KMS-11 (cell line): ENCODE data around the gene MSI2.

Source experiments
- H2AFZ ChIP-seq: fragments of 200-600 bp; sonication (generic); 2 replicates; pipeline ENCODE4 v1.6.1; 2016; ENCODE audit warnings: antibody characterized with exemption, mixed run types, low read depth
- H3K27ac ChIP-seq: fragments of 200-600 bp; sonication (generic); 2 replicates; pipeline ENCODE4 v1.6.1; 2016; ENCODE audit warnings: mild to moderate bottlenecking, mixed run types
- H3K27me3 ChIP-seq: fragments of 200-600 bp; sonication (generic); 2 replicates; pipeline ENCODE4 v1.6.1; 2017; ENCODE audit warnings: mild to moderate bottlenecking, low read depth, mixed run types, moderate library complexity; ENCODE audit not compliant: insufficient read depth
- H3K36me3 ChIP-seq: fragments of 200-600 bp; sonication (generic); 2 replicates; pipeline ENCODE4 v1.6.1; 2017; ENCODE audit warnings: mild to moderate bottlenecking, mixed run types; ENCODE audit not compliant: insufficient read depth
- H3K4me1 ChIP-seq: fragments of 200-600 bp; sonication (generic); 2 replicates; pipeline ENCODE4 v1.6.1; 2016; ENCODE audit warnings: mild to moderate bottlenecking, low read depth, mixed run types; ENCODE audit not compliant: poor library complexity, severe bottlenecking
- H3K4me2 ChIP-seq: fragments of 200-600 bp; sonication (generic); 2 replicates; pipeline ENCODE4 v1.7.0; 2016; ENCODE audit warnings: mild to moderate bottlenecking, mixed run types
- H3K4me3 ChIP-seq: fragments of 200-600 bp; sonication (generic); IDR thresholded peaks from 2 replicates; pipeline ENCODE4 v1.6.1; 2017; ENCODE audit warnings: low read depth, low read length, mixed read lengths; ENCODE audit not compliant: insufficient read depth
- H3K79me2 ChIP-seq: fragments of 200-600 bp; sonication (generic); 2 replicates; pipeline ENCODE4 v1.6.1; 2016; ENCODE audit warnings: low read depth, mixed run types; ENCODE audit not compliant: insufficient read depth
- H3K9ac ChIP-seq: fragments of 200-600 bp; sonication (generic); 2 replicates; pipeline ENCODE4 v1.6.1; 2016; ENCODE audit warnings: mild to moderate bottlenecking, mixed run types
- H4K20me1 ChIP-seq: fragments of 200-600 bp; sonication (generic); 2 replicates; pipeline ENCODE4 v1.6.1; 2016; ENCODE audit warnings: mild to moderate bottlenecking, mixed run types; ENCODE audit not compliant: insufficient read depth
- TF ChIP-seq, protein P1 (sequence below): fragments of 200-600 bp; sonication (generic); conservative IDR thresholded peaks from 2 replicates; pipeline ENCODE4 v1.6.1; 2017; ENCODE audit warnings: low read depth, mild to moderate bottlenecking, antibody characterized with exemption, low read length, moderate library complexity, mixed read lengths

Gene MSI2

DNA sequence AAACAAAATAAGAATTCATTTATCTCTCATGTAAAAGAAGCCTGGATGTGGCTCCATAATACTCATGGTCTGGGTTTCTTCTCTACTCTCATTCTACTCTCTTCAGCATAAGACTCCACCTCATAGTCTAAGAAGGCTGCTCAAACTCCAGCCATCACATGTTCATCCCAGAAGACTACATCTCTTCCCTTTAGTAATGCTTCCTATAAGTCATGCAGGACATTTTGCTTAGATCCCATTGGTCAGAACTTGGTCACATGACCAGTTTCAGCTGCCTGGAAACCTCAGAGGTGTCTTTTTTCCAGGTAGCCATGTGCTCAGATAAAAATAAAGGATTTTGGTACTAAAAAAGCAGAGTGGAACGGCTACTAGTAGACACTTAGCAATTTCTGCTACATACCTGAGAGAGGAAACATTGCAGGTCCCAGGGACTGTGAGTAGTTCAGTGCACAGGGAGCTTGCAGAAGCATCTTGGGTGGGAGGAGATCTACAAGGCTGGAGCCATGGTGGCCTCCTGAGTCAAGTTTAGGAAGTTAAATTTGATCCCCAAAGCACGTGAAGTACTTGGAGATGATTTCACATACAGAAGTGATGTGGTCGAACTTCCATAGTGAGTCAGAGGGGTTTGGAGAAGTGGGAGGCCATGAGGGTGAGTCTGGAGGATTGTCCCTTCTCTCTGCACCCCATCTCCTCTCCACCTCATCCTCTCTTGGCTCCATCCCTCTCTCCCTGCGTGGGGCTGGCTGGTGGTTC, 378.6 kb downstream of the MSI2 start:
- Histone ChIP-seq H3K36me3 (no peaks in the 10 kb centered on the region), H3K27me3 (no peaks in the 10 kb centered on the region), H2AFZ (no peak overlapping the region), H3K4me3 (no peak overlapping the region), H3K9ac (no peak overlapping the region), H3K4me2 (no peak overlapping the region), H3K79me2 (no peaks in the 10 kb centered on the region), H4K20me1 (no peaks in the 10 kb centered on the region), H3K4me1 (no peaks in the 10 kb centered on the region), H3K27ac (no peak overlapping the region)
- TF ChIP-seq, protein P1, sequence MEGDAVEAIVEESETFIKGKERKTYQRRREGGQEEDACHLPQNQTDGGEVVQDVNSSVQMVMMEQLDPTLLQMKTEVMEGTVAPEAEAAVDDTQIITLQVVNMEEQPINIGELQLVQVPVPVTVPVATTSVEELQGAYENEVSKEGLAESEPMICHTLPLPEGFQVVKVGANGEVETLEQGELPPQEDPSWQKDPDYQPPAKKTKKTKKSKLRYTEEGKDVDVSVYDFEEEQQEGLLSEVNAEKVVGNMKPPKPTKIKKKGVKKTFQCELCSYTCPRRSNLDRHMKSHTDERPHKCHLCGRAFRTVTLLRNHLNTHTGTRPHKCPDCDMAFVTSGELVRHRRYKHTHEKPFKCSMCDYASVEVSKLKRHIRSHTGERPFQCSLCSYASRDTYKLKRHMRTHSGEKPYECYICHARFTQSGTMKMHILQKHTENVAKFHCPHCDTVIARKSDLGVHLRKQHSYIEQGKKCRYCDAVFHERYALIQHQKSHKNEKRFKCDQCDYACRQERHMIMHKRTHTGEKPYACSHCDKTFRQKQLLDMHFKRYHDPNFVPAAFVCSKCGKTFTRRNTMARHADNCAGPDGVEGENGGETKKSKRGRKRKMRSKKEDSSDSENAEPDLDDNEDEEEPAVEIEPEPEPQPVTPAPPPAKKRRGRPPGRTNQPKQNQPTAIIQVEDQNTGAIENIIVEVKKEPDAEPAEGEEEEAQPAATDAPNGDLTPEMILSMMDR: no peak

DNA sequence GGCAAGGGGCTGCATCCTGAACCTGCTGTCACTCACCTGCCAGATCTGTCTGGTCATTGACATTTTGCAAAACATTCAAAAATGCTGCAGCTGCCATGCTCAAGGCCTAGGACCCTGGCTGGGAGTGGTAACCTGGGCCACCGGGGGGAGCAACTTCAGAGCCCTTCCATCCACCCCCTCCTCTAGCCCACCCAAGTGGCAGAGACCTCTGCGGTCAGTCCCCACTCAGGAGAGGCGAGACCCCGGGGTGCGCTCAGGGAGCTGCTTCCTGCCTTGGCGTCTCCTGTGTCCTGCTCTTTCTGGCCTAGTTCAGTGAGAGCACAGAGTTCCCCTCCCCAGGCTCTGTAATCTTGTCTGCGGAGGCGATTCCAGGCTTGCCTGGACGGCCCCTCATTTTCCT, 380.0 kb downstream of the MSI2 start:
- H3K4me2 ChIP-seq: no peak overlapping the region

DNA sequence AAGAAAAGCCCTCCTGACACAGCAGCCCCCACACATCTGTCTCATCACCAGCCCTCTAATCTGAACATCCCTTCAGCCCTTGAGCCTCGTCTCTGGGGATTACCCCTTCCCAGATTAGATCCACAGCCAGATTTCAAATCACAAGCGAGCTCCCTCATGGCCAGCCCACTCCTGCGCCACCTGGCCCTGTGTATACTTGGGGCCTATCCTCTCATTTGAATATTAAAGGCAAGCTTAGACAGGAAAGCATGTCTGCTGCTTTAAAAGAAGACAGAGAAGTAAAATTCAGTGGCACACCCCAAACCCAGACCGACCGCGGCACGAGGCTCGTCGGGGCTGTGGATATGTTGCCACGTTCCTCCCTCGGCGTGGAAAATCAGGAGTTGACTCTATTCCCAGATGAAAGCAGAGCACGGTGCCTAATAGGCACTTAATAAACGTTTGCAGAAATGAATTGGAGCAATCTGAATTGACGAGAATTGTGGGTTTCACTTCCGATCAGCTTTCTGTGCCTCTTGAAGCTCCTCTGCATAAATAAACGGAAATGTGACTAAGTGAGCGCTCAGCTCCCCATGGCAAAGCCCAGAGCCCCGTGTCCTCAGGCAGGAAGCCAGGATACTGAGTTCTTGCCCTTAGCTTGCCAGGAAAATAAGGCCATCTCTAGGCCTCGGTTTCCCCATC, 380.8 kb downstream of the MSI2 start:
- H3K36me3 ChIP-seq: no peaks in the 10 kb centered on the region
- no peaks in the 10 kb centered on the region for H4K20me1 ChIP-seq
- no peaks in the 10 kb centered on the region for H3K79me2 ChIP-seq
- H3K9ac ChIP-seq: no peak overlapping the region
- TF ChIP-seq, protein P1: no peak
- no peak overlapping the region for H2AFZ ChIP-seq
- H3K27ac ChIP-seq: no peak overlapping the region
- no peak overlapping the region for H3K4me2 ChIP-seq
- no peaks in the 10 kb centered on the region for H3K4me1 ChIP-seq
- H3K4me3 ChIP-seq: no peak overlapping the region
- no peaks in the 10 kb centered on the region for H3K27me3 ChIP-seq

More for the DNA sequence above, 380.0 kb downstream of the MSI2 start:
- Histone ChIP-seq H3K27ac (no peak overlapping the region), H3K79me2 (no peaks in the 10 kb centered on the region), H3K27me3 (no peaks in the 10 kb centered on the region), H4K20me1 (no peaks in the 10 kb centered on the region), H3K4me3 (no peak overlapping the region), H2AFZ (no peak overlapping the region), H3K36me3 (no peaks in the 10 kb centered on the region), H3K4me1 (no peaks in the 10 kb centered on the region), H3K9ac (no peak overlapping the region)
- TF ChIP-seq, protein P1: no peak

DNA sequence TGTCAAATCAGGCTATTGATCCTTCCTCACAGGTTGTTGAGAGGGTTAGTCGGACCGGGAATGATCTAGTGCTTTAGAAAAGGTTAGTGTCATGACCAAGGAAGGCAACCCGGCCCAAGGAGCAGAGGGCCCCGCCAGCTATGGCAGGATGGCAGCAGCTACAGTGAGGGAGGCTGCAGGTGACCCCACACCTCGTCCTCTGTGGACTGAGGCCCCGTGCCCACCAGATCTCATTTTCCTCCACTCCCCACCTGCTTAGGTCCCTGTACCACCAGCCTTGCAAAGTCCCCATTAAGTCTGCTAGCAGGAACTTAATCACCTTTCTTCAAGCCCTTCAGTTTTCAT, 381.3 kb downstream of the MSI2 start:
- Histone ChIP-seq H3K4me1 (no peaks in the 10 kb centered on the region), H3K27ac (no peak overlapping the region), H3K79me2 (no peaks in the 10 kb centered on the region), H3K4me2 (no peak overlapping the region), H3K4me3 (no peak overlapping the region), H4K20me1 (no peaks in the 10 kb centered on the region), H3K36me3 (no peaks in the 10 kb centered on the region), H3K9ac (no peak overlapping the region), H3K27me3 (no peaks in the 10 kb centered on the region), H2AFZ (no peak overlapping the region)
- TF ChIP-seq, protein P1: no peak
